HG02981 (cell line): Measurements from ENCODE around the gene SEMA6B.

Source experiments
- ATAC-seq: cut with Tn5 transposase; IDR thresholded peaks from one replicate; pipeline ENCODE4 v1.9.1; 2021; ENCODE audit warnings: mild to moderate bottlenecking, moderate library complexity; ENCODE audit not compliant: unreplicated experiment

Gene SEMA6B

DNA sequence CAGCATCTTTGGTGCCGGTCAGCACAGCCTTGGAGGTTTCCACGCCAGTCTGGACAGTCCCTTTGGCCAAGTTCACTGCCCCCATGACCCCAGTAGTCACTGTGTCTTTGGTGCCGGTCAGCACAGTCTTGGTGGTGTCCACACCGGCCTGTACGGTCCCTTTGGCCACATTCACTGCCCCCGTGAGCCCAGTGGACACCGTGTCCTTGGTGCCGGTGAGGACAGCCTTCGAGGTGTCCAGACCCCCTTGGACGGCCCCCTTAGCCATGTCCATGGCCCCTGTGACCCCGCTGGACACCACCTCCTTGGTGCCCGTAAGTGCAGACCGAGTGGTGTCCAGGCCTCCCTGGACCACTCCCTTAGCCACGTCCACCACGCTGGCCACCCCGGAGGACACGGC lies 46.2 kb downstream of the SEMA6B start:
- ATAC-seq = no peak

DNA sequence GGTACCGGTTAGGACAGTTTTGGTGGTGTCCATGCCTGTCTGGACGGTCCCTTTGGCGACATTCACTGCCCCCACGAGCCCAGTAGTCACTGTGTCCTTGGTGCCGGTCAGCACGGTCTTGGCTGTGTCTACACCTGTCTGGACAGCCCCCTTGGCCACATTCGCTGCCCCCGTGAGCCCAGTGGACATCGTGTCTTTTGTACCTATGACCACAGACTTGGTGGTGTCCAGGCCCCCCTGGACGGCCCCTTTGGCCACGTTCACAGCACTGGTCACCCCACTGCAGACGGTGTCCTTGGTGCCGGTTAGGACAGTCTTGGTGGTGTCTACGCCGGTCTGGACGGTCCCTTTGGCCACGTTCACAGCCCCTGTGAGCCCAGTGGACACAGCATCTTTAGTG lies 47.4 kb downstream of the SEMA6B start:
- ATAC-seq = no peak

DNA sequence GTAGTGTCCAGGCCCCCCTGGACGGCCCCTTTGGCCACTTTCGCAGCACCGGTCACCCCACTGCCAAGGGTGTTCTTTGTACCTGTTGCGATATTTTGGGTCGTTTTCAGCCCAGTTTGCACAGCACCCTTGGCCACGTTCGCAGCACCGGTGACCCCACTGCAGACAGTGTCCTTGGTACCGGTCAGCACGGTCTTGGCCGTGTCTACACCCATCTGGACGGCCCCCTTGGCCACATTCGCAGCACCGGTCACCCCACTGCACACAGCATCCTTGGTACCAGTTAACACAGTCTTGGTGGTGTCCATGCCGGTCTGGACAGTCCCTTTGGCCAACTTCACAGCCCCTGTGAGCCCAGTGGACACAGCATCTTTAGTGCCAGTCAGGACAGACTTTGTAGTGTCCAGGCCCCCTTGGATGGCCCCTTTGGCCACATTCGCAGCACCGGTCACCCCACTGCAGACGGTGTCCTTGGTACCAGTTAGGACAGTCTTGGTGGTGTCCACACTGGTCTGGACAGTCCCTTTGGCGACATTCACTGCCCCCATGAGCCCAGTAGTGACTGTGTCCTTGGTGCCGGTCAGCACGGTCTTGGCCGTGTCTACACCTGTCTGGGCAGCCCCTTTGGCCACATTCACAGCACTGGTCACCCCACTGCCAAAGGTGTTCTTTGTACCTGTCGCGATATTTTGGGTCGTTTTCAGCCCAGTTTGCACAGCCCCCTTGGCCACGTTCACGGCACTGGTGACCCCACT lies 48.0 kb downstream of the SEMA6B start:
- ATAC-seq = no peak

DNA sequence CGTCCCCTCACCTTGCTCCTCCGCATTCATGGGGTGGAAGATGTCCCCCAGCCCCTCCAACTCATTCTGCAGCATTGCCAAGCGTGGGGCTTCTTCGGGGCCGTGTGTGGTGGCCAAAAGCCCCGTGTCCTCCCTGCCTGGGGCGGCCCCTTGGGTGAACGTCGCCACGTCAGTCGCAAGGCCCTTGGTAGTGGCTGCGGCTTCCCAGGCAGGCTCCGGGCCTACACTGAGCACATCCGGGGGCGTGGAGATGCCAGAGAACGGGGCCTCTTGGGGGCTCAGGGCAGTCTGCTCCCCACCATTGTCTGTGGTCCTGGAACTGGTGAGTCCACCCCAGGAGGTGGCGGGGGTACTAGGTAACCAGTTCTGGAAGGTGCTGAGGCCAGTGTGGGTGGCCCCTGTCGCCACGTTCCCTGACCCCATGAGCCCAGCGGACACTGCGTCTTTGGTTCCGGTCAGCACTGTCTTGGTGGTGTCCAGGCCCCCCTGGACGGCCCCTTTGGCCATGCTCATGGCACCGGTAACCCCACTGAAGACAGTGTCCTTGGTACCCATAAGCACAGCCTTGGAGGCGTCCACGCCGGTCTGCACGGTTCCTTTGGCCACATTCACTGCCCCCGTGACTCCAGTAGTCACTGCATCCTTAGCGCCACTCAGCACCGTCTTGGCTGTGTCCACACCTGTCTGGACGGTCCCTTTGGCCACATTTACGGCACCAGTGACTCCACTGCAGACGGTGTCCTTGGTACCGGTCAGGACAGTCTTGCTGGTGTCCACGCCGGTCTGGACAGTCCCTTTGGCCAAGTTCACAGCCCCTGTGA lies 48.8 kb downstream of the SEMA6B start:
- no peak for ATAC-seq

DNA sequence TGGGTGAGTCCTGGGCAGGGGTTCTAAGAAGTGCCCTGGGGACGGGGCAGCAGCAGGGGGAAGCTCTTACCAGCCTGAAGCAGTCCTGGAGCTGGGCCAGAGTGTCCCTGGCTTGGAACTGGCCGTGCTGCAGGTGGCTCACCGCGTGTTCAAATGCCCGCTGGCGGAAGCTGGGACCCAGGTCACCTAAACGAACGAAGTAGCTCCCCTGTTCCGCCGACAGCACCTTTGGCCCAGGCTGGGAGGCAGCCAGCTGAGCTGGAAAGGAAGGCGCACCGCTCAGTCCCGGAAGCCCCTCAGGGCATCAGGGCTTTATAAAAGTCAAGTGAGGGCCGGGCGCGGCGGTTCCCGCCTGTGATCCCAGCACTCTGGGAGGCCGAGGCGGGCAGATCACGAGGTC lies 50.8 kb downstream of the SEMA6B start:
- no peak for ATAC-seq

DNA sequence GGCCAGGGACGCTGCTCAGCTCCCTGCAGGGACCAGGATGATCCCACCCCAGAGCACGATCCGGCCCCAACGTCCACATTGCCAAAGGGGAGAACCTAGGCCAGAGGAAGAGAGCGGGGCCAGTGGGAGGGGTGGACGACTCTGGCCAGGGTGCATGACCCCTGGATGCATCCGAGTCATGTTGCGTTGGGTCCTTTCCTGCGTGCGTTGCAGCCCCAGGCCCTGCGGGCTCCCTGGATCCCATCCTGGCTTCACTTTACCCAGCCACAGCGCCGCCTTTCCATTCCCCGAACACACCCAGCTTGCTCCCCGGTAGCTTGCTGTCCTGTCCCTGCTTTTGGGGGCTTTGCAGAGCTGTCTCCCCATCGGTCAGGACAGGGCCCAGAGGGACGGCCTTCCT lies 51.7 kb downstream of the SEMA6B start:
- no peak for ATAC-seq

DNA sequence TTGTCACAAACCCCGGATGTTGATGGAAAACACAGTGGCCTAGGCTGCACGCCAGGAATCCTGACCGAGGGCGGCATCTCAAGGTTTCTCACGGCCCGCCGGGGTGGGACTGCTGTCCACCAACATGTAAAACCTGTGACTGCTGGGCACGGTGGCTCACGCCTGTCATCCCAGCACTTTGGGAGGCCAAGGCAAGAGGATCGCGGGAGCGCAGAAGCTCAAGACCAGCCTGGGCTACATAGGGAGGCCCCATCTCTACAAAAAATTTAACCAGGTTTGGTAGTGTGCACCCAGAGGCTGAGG lies 52.4 kb downstream of the SEMA6B start:
- ATAC-seq = no peak

DNA sequence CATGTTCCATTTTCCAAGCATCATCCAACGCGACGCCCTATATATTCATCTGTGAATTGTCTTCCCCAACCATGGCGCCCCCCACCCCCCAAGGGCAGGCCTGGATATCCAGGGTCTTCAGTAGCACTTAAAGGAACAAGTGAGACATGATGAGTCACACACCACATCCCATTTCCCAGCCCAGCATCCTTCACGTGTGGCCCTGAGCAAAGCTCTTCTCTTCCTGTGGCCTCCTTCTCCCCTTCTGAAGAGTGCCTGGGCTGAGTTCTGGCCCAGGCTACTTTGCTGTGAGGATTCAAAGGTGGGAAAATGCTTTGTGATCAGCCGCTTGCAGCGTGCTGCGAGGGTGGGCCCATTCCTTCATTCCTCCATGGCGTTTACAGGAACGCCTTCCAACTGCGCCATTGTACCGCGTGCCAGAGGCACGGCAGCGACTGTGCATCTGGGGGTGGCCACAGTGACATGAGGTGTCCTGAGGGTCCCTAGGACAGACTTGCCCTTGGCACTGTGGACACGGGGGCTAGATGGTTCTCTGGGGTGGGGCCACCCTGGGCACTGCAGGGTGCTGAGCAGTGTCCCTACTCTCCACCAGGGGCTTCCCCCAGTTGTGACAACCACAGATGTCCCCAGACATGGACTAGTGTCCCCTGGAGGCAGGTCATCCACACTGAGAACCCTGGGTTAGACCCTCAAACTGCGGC lies 52.9 kb downstream of the SEMA6B start:
- no peak for ATAC-seq

DNA sequence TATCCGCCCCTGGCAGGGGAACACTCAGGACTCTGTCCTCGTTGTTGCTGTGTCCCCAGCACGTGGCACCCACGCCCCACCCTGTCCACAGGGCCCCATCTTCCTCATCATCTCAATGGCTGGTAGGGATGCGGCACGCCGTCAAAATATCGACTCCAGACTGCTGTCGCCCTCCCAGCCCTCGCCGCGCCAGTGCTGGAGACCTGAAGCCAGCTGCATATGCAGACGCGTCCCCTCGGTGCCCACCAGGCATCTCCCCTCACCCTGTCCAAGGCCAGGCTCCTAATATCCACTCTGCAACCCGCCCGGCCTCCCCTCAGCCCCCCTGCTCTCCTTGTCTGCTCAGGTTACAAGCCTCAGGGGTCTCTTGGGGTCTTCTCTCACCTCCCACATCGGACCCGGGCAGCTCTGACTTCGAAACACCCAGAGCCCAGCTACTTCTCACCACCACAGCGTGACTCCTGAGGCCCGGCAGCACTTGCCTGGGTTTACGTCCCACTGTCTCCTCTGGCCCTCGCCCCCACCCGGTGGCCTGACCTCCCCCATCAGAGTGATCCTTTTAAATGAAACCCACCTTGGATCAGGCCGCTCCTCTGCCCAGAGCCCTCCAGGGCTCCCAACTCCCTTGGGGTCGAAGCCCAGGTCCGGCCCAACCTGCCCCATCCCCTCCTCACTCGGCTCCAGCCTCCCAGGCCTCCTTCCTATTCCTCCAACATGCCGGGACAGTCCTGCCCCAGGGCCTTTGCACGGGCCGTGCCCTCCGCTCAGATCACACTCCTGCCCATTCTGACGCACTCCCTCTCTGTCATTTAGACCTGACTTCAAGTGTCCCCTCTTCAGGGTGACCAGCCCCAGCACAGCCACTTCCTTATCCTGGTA lies 53.7 kb downstream of the SEMA6B start:
- no peak for ATAC-seq

DNA sequence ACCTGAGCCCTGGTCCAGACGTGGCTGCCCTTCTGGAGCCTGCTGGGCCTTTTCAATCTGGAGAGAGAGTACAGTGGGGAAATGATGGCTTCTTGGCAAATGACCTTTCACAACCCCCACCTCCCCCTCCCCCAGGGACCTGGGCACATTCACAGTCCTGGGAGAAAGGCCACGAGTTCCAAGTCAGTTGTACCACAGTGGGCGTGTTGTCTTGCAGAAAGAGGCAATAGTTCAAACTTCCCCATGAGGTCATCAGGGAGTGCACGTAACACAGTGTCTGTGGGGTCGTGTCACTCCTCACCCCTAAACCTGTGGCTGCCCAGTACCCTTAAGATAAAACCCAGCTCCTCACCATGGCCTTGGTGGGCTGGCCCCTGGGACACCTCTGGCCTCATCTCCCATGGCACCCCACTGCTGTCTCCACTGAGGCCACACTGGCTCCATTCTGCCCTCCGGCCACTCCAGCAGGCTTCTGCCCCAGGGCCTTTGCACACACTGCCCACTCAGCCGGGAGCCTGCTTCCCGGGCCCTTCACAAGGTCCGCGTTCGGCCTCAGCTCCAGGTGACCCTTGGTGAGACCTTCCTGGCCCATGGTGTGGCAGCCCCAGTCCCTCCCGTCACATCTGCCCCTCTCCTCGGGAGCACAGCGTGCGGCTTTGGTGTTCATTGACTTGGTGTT lies 54.5 kb downstream of the SEMA6B start:
- no peak for ATAC-seq

DNA sequence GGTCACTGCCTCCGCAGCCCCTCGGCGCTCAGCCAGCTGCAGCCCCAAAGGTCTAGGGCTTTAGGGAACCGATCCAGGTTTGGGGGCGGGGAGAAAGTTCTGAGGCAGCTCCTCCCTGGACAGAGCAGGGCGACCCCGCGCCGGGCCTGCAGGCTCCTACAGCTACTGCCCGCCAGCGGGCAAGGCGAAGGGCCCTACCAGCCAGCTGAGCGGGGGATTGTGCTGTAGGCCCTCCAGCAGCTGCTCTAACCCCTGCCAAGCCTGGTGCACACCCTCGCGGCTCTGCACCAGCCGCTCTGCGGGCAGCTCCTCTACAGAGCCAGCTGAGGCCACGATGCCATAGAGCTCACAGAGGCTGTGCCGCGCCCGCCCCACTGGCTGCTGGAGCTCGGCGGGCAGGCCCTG lies 55.2 kb downstream of the SEMA6B start:
- no peak for ATAC-seq

DNA sequence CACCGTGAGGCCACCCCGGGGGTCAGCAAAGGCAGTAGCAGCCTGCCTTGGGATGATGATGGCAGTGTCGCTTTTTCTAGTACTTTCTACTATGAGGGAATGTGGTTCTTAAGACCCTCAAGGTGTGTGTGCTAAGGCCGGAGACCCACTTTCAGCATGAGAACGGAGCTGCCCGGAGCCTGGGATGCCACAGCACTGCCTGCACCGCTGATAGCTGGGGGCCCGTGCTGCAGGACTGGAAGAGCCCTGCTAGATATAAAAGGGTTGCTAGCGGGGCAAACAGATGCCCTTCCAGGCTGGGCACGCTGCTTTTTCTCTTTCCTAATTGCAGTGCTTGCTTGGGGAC lies 55.7 kb downstream of the SEMA6B start:
- no peak for ATAC-seq

DNA sequence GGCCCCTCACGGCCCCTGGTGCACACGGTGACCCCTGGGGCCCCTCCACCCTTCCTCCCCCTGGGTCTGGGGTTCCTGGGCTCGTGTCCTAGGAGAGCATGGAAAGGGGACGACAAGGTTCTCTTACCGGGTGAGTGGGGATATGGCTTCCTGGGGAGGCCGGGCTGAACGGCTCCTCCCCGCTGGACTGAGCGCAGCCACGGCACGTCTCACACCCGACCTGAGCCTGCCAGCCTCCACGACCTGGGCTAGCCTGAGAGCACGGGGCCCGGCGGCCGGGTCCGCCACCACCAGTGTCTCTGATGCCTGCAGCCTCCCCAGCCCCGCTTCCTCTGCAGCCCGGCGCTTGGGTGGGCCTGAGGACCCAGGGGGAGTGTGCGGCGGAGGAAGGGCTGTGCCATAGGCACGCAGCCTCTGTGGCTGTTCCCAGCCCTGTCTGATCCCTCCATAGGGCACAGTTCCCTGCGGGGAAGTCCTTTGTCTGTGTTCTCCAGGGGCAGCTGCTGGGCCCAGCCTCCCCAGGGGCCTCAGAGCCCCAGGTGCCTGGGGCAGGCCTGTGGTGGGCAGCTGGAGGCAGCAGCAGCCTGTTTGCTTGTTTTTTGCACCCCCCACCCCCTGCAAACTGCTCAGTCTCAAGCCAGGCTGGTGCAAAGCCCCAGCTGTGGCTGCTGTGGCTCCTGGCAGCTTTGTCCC lies 56.2 kb downstream of the SEMA6B start:
- no peak for ATAC-seq

DNA sequence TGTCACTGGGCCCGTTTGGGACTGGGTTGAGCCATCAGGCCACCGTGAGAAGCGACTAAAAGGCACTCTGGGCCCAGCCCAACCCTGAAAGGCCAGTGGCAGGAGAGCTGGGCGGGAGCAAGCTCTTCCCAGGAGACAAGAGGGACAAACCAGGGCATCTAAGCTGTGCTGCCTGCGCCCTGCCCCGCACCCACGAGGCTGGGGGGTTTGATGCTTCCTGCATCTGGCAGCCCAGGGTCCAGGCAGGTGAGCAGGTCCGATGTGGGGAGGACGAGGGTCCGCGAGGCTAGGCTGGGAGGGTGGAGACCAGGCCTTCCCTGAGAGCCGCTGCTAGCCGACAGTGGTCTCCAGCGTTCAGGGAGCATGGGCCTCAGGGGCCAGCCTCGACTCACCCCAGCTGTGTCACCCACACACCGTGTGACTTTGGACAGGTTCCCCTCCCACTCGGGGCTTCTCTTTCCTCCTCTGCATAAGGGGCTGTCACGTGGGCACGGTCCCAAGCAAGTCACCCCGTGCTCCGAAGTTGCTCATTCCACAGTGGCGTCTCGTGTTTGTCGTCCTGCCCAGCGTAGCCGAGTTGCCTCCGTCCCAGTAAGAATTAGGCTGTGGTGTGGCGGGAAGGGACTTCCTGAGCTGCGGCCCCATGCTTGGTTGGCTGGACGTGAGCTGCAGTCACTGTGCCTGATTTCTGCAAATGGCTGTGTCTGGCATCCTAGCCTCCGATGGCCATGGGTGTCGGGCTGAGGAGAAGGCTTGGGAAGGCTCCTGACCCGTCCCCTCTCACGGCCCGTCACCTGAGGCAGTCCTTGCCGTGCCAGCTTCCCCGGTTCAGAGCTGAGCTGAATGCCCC lies 57.0 kb downstream of the SEMA6B start:
- ATAC-seq = no peak

DNA sequence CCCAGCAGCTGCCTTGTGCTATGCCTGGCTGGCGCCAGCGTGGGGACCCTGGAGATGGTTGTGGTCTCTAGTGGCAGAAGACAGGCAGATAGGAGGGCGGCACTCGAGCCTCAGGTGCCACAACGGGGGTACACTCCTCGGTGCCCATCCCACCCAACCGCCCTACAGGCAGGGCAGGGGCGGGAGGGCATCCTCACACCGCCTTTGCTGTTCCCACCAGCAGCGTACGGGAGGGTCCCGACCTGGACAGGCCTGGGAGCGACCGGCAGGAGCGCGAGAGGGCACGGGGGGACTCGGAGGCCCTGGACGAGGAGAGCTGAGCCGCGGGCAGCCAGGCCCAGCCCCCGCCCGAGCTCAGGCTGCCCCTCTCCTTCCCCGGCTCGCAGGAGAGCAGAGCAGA lies 57.8 kb downstream of the SEMA6B start:
- no peak for ATAC-seq

DNA sequence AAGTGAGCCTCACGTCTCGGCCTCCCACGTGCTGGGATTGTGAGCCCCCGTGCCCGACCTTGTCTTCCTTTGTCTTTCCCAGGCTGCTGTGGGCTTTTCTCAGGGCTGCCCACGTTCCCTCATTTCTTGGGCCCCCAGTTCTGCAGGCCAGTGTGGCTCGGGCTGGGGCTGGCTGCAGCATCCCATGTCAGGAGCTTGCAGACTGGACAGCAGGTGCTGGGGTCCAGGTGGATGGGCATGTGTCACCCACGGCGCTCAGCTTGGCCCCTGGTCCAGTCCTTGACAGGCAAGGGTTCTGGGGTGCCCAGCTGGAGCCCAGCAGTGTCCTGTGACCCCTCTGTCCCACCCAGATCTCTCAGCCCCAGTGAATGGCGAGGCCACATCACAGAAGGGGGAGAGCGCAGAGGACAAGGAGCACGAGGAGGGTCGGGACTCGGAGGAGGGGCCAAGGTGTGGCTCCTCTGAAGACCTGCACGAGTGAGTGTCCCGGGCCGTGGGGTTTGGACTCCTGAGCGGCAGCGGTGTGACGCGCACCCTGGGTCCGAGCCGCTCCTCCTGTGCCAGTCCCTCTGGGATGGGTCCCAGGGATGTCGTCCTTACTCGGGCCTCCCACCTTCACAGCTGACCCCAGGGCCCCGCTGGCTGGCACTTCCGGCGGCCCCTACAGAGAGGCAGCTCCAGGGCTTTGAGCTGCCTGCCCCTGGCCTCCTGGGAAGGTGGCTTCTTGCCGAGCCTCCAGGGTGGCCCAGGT lies 58.5 kb downstream of the SEMA6B start:
- ATAC-seq = no peak

DNA sequence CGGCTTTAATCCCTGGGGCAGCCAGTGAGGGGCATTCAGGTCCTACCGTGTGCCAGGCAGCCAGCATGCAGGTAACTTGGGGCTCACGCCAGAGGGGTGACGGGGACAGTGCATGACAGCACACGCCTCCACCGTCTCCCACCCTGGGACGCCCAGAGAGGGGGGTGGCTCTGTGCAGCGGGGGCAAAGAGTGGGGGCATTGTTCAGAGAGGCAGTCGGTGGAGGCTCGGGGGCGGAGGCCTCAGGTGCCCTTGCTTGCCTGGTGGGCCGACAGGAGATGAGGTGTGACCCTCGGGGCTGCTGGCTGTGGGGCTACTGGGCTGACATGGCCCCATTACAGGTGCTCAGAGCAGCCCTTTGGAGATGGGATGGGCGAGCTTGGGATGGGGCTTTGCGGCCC lies 59.6 kb downstream of the SEMA6B start:
- no peak for ATAC-seq

DNA sequence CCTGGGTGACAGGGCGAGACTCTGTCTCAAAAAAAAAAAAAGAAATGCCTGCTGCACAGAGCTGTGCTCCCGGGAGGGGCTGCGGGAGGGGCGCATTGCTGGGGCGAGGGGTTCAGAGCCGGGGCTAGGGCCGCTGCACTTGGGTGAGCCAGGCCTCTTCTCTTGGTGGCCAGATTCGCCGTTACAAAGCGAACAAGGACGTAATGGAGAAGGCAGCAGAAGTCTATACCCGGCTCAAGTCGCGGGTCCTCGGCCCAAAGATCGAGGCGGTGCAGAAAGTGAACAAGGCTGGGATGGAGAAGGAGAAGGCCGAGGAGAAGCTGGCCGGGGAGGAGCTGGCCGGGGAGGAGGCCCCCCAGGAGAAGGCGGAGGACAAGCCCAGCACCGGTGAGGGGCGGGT lies 60.2 kb downstream of the SEMA6B start:
- no peak for ATAC-seq
